HG02884 (cell line): ENCODE measurements around the gene KIF6.

Experiments
- ATAC-seq: cut with Tn5 transposase; IDR thresholded peaks from one replicate; pipeline ENCODE4 v1.9.1; 2021; ENCODE audit warnings: mild to moderate bottlenecking, moderate library complexity; ENCODE audit not compliant: unreplicated experiment

The KIF6 gene

DNA sequence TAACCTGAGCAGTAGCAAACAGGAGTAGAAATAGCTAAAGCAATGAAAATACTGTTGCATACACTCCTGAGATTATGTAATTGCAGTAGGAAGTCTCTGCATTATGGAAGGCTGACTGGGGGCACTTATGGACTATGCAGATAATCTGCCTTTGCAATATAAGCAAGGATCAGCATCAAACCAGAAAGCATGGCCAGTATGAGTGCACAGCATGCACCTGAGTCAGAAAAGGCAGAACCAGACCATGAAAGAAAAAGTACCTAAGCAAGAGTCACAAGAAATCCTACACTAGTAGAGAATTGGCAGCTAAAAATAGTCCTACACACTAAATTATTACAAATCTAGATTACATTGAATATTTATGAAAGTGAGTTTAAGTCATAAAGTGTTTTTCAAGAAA is 164.3 kb downstream of the KIF6 start:
- ATAC-seq = no peak

DNA sequence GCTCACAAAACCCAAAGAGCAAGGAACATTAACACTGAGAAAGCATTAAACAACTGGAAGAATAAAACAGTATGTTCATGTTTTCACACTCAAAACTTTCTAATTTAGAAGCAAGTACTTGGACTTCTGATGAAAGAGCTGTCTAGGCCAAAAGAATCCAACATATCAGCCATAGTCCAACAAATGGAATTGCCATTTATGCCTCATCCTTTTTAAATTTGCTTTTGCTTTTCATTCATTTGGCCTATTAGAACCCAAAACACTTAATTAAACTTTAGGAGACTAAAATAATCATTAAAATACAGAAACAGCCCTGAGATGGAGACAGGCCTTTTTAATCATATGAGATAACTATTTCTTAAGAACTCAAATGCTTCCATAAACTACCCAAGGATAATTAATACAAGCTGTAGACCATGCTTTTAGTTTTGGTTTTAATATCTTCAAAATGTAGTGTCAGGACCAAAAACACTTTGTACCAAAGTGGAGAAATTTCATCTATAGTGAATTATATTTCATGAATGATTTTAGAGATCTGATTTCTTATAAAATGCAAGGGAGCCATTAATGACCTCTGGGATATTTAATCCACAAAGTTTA is 166.5 kb downstream of the KIF6 start:
- no peak for ATAC-seq

- ATAC-seq = no peak
These were observed 167.1 kb downstream of the KIF6 start for GRCh38 chr6:39558079-39558478.

- no peak for ATAC-seq
These were observed 170.1 kb downstream of the KIF6 start for GRCh38 chr6:39555136-39555535.

DNA sequence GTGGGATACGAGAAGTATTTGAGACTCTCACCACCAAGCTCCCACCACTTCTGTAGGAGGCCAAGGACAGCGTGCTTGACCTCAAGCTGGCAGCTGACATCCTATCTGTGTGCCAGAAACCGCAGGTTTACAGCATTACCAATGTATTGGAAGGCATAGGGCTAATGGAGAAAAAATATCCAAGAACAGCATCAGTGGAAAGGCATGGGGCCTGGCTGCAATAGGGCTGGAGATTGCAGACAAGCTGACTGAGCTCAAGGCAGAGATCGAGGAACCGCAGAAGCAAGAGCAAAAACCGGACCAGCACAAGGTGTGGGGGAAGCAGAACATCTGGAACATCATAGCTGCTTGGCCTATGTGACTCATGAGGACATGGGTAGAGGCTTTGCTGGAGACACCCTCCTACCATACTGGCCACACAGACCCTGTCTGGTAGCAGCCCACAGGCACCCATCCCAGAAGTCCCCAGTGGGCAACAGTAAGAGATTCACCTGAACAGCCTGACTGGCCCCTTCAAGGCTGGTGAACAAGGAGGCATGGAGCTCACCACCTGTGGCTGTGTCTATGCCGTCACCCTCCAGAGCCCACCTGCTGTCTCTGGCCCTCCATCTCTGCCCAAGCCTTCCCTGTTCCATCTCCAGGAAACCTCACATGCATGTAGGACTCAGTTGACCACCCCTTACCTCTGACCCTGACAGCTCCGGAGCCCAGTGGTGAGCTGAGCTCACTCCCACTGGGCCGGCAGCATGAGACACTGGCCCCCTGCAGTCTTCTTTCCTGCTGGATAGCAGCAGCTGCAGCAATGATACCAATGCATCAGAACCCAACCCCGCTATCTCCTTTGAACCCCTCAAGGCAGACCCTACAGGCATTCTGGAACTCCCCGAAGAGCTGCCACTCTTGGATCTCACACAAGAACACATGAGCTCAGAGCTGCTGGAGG is 171.1 kb downstream of the KIF6 start:
- ATAC-seq = no peak

DNA sequence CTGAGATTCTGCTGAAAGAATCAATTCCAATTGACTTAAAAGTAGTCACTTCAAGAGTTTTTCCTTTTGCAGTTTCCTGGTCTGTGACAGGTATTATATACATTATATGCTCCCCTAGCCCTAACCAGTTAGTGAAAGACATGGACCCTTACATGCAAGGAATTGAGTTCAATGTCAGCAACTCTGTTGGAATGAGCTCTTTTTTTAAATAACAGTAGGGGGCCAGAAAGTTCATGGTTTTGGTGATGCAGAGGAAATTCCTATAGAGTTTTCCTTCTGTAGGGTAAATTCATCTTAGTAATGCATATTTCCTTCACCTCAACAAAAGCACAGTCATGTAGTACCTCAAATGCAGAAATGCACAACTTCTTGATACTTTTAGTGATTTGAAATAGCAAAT is 172.2 kb downstream of the KIF6 start:
- ATAC-seq = no peak

- ATAC-seq = no peak
These were observed 175.0 kb downstream of the KIF6 start for GRCh38 chr6:39550191-39550590.

DNA sequence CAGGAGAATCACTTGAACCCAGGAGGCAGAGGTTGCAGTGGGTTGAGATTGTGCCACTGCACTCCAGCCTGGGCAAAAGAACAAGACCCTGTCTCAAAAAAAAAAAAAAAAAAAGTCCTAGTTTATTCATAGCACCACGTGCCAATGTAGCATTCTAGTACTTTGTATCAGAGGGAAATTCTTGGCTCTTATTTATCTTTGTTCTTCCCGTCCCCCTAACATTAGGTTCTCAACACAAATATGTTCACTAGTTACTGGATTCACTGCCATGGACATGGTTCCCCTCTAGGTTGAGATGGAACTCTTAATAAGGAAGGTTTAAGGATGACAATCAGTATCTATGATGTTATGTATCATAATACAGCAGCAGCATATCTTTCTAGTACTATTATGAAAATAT is 178.5 kb downstream of the KIF6 start:
- ATAC-seq = no peak

DNA sequence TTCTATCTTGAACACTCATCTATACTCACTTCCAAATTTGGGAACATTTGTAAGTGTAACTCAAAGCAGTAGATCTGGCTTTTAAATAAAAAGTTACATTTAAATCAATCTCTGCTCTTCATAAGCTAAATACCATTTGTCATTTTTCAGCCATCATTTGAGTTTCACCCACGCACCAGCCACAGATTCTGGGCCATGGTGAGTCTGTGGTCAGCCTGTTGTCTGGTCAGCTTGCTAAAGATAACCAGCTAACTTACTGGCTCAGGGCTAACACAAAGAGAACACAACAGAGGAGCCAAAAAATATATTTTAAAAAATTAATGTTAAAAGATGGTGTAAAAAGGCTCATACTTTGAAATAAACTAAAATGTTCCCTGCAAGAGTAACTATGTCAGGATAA is 181.3 kb downstream of the KIF6 start:
- ATAC-seq = no peak

- no peak for ATAC-seq
These were observed 182.1 kb downstream of the KIF6 start for GRCh38 chr6:39543095-39543494.

DNA sequence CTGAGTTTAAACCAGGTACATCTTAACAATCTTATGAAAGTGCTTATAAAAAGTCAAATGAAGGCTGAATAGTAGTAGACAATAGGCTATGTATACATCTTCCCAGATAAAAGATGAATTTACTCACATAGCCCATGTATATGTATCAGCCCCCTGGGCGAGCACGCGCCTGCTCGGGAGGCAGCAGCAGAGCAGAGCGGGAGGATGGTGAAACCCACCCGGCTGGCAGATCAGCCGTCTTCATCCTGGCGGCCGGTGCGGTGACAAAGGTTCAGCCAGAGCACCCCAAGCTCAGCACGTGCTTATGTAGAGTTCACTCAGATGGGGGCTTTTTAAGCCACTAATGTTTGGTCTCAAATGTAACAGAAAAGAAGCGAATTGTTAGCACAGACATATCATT is 184.8 kb downstream of the KIF6 start:
- ATAC-seq = no peak

- peak; percentile 99 for ATAC-seq
These were observed 194.9 kb downstream of the KIF6 start for GRCh38 chr6:39530201-39530759.

GRCh38 chr6:39527792-39528564 is 197.2 kb downstream of the KIF6 start:
- no peak for ATAC-seq

DNA sequence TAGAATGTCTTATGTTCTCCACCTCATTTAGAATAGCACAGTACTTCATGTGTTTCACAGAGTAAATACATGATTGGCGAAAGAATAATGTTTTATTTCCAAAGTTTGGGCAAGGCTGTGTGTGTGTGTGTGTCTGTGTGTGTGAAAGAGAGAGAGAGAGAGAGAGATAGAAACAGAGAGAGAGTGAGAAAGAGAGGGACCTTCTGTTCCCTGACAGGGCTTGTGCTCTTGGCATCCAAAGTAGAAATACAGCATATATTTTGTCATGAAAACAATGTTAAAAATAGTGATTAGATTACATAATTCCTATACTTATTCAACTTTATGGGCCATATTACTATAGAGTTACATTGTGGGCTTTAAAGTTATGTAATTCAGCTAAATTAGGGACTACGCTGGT is 201.2 kb downstream of the KIF6 start:
- ATAC-seq = no peak

- no peak for ATAC-seq
These were observed 203.2 kb downstream of the KIF6 start for GRCh38 chr6:39521958-39522357.

GRCh38 chr6:39520916-39521315 is 204.3 kb downstream of the KIF6 start:
- ATAC-seq = no peak

- no peak for ATAC-seq
These were observed 204.8 kb downstream of the KIF6 start for GRCh38 chr6:39520411-39520810.

DNA sequence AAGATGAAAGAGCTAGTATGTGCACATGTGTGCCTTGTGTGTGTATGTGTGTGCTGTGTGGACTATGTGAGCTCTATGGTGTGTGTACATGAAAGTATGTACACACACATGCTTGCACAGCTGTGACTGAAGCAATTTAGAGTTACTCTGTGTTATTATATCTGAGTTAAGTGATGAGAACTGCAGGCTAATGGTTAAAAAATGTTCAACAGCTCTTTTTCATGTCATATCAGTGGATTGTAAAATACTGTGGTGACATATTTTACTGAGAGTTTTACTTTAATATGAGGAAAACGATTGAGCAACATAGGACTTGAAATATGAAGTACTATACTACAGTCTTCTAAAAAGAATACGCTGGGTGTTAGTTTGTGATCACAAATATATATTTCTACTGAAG is 207.0 kb downstream of the KIF6 start:
- ATAC-seq = no peak

DNA sequence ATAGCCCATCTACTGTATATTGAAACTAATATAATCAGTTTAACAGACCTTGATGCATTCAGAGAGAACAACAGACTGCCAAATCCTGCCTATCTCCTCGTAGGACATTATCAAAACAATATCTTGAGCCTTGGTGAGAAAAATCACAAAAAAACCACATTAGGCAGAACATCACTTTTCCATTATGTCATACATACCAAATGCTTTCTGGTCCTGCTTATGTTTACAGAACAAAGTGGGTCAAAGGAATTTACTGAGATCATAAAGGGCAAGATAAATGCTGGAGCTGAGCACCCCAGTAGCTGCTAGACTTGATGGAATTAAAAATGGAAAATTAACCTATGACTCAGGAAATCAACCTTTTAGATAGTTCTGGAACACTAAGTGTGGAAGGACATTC is 207.5 kb downstream of the KIF6 start:
- no peak for ATAC-seq

DNA sequence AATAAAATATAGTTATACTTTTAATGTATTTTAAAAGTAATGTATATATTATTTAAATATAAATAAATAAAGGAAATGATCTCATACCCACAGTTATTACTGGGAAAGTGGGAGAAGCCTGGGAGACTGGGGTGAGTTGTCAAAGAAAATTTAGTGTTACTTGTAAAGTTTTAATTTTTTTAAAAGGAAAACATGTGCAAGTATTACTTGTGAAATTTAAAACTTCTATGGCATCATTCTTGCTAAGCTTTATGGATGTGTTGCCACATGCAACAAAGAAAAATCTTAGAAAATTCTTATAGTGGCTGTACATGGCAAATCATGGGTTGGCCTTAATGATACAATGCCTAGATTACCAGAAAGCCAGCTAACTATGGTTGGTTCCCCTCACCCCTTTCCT is 208.7 kb downstream of the KIF6 start:
- ATAC-seq = no peak

GRCh38 chr6:39515471-39515870 is 209.7 kb downstream of the KIF6 start:
- no peak for ATAC-seq
